HEK293 (cell line): Measurements from ENCODE around the gene COL19A1.

Source experiments
- CTCF ChIA-PET: fragments of 350-600 bp; formaldehyde crosslinking; extraction: SDS; loops from one replicate; lab custom pipeline; 2021; ENCODE audit warnings: antibody characterized with exemption; lab: Yijun Ruan, JAX
- POLR2A ChIA-PET: fragments of 300-600 bp; formaldehyde crosslinking; extraction: SDS; loops from one replicate; lab custom pipeline; 2020; ENCODE audit warnings: antibody characterized with exemption, inconsistent platforms; lab: Yijun Ruan, JAX
- H3K27ac ChIP-seq: fragments of 200-500 bp; sonication (Bioruptor generic); 2 replicates; pipeline ENCODE4 v1.5.1; 2014; ENCODE audit warnings: low read depth, low read length, control low read depth, inconsistent platforms; ENCODE audit errors: extremely low read depth
- H3K36me3 ChIP-seq, 2 experiments: fragments of 200-500 bp in 1 of 2; sonication (Bioruptor generic) in 1 of 2; 1 replicate in 1 of 2; 2 replicates in 1 of 2; pipeline ENCODE4 v1.5.1; 2014 to 2017; ENCODE audit warnings: inconsistent platforms in 2 of 2, low read length in 2 of 2; ENCODE audit not compliant: control insufficient read depth in 2 of 2, insufficient read depth in 1 of 2
- H3K4me1 ChIP-seq: fragments of 200-500 bp; sonication (Bioruptor generic); 2 replicates; pipeline ENCODE4 v1.5.1; 2014; ENCODE audit warnings: mild to moderate bottlenecking, low read length, inconsistent platforms; ENCODE audit not compliant: control insufficient read depth, insufficient read depth
- H3K4me3 ChIP-seq: 2 replicates; pipeline ENCODE4 v1.5.1; 2011; ENCODE audit warnings: low read depth, mild to moderate bottlenecking, control low read depth, low read length, moderate library complexity
- H3K9me3 ChIP-seq: fragments of 200-500 bp; sonication (Bioruptor generic); 2 replicates; pipeline ENCODE4 v1.5.1; 2014; ENCODE audit warnings: low read depth, low read length, inconsistent platforms; ENCODE audit not compliant: control insufficient read depth, insufficient read depth
- ATF2 ChIP-seq: fragments of 450-650 bp; formaldehyde crosslinking; IDR thresholded peaks from 2 replicates; pipeline ENCODE4 v1.5.1; 2016; ENCODE audit warnings: missing biosample characterization, missing genetic modification characterization, low read depth
- BCL11B ChIP-seq: fragments of 450-650 bp; formaldehyde crosslinking; IDR thresholded peaks from 2 replicates; pipeline ENCODE4 v1.5.1; 2016; ENCODE audit warnings: low read depth, missing biosample characterization, missing genetic modification characterization
- KLF10 ChIP-seq: fragments of 450-650 bp; IDR thresholded peaks from 2 replicates; pipeline ENCODE4 v1.5.1; 2018; ENCODE audit warnings: missing biosample characterization, mild to moderate bottlenecking, missing genetic modification characterization
- KLF9 ChIP-seq: fragments of 450-650 bp; formaldehyde crosslinking; IDR thresholded peaks from 2 replicates; pipeline ENCODE4 v1.5.1; 2016; ENCODE audit warnings: missing biosample characterization, missing genetic modification characterization, low read depth
- OVOL3 ChIP-seq: fragments of 450-650 bp; formaldehyde crosslinking; IDR thresholded peaks from 2 replicates; pipeline ENCODE4 v1.5.1; 2016; ENCODE audit warnings: missing biosample characterization, missing genetic modification characterization
- YY2 ChIP-seq: fragments of 450-650 bp; formaldehyde crosslinking; IDR thresholded peaks from 2 replicates; pipeline ENCODE4 v1.5.1; 2016; ENCODE audit warnings: missing biosample characterization, missing genetic modification characterization
- ZBTB1 ChIP-seq: fragments of 450-650 bp; formaldehyde crosslinking; IDR thresholded peaks from 2 replicates; pipeline ENCODE4 v1.5.1; 2016; ENCODE audit warnings: missing biosample characterization, missing genetic modification characterization
- ZBTB20 ChIP-seq: fragments of 450-650 bp; formaldehyde crosslinking; IDR thresholded peaks from 2 replicates; pipeline ENCODE4 v1.5.1; 2016; ENCODE audit warnings: missing biosample characterization, missing genetic modification characterization
- ZBTB26 ChIP-seq: fragments of 450-650 bp; formaldehyde crosslinking; optimal IDR thresholded peaks from 2 replicates; pipeline ENCODE3; 2016; ENCODE audit warnings: missing biosample characterization, mild to moderate bottlenecking, missing genetic modification characterization
- ZBTB48 ChIP-seq: fragments of 450-650 bp; formaldehyde crosslinking; IDR thresholded peaks from 2 replicates; pipeline ENCODE4 v1.5.1; 2016; ENCODE audit warnings: missing biosample characterization, missing genetic modification characterization
- ZIC2 ChIP-seq: fragments of 450-650 bp; formaldehyde crosslinking; IDR thresholded peaks from 2 replicates; pipeline ENCODE4 v1.5.1; 2016; ENCODE audit warnings: missing biosample characterization, missing genetic modification characterization
- ZNF148 ChIP-seq: fragments of 450-650 bp; formaldehyde crosslinking; IDR thresholded peaks from 2 replicates; pipeline ENCODE4 v1.5.0; 2017; ENCODE audit warnings: missing biosample characterization, missing genetic modification characterization, borderline replicate concordance
- ZNF155 ChIP-seq: fragments of 450-650 bp; formaldehyde crosslinking; IDR thresholded peaks from 2 replicates; pipeline ENCODE4 v1.5.1; 2016; ENCODE audit warnings: missing biosample characterization, missing genetic modification characterization
- ZNF248 ChIP-seq: fragments of 450-650 bp; formaldehyde crosslinking; IDR thresholded peaks from 2 replicates; pipeline ENCODE4 v1.5.1; 2017; ENCODE audit warnings: missing biosample characterization, missing genetic modification characterization
- ZNF324 ChIP-seq: fragments of 450-650 bp; formaldehyde crosslinking; IDR thresholded peaks from 2 replicates; pipeline ENCODE4 v1.5.1; 2016; ENCODE audit warnings: missing biosample characterization, missing genetic modification characterization
- ZNF350 ChIP-seq: fragments of 450-650 bp; formaldehyde crosslinking; IDR thresholded peaks from 2 replicates; pipeline ENCODE4 v1.5.0; 2017; ENCODE audit warnings: missing biosample characterization, mild to moderate bottlenecking, missing genetic modification characterization
- ZNF37A ChIP-seq: fragments of 450-650 bp; IDR thresholded peaks from 2 replicates; pipeline ENCODE4 v1.5.1; 2018; ENCODE audit warnings: missing biosample characterization, missing genetic modification characterization
- ZNF394 ChIP-seq: fragments of 450-650 bp; formaldehyde crosslinking; IDR thresholded peaks from 2 replicates; pipeline ENCODE4 v1.5.1; 2016; ENCODE audit warnings: missing biosample characterization, missing genetic modification characterization, mild to moderate bottlenecking, moderate library complexity, borderline replicate concordance
- ZNF423 ChIP-seq: fragments of 450-650 bp; formaldehyde crosslinking; IDR thresholded peaks from 2 replicates; pipeline ENCODE4 v1.5.1; 2016; ENCODE audit warnings: missing biosample characterization, missing genetic modification characterization
- ZNF514 ChIP-seq: fragments of 450-650 bp; formaldehyde crosslinking; IDR thresholded peaks from 2 replicates; pipeline ENCODE4 v1.5.1; 2016; ENCODE audit warnings: missing biosample characterization, missing genetic modification characterization
- ZNF560 ChIP-seq: fragments of 450-650 bp; formaldehyde crosslinking; IDR thresholded peaks from 2 replicates; pipeline ENCODE4 v1.5.1; 2017; ENCODE audit warnings: missing biosample characterization, missing genetic modification characterization, borderline replicate concordance
- ZNF610 ChIP-seq: fragments of 450-650 bp; formaldehyde crosslinking; IDR thresholded peaks from 2 replicates; pipeline ENCODE4 v1.5.1; 2016; ENCODE audit warnings: missing biosample characterization, missing genetic modification characterization, borderline replicate concordance
- ZNF76 ChIP-seq: fragments of 450-650 bp; formaldehyde crosslinking; IDR thresholded peaks from 2 replicates; pipeline ENCODE4; 2016; ENCODE audit warnings: low read depth, missing biosample characterization, missing genetic modification characterization, borderline replicate concordance
- ZNF776 ChIP-seq: fragments of 450-650 bp; formaldehyde crosslinking; IDR thresholded peaks from 2 replicates; pipeline ENCODE4 v1.5.0; 2017; ENCODE audit warnings: missing biosample characterization, missing genetic modification characterization, borderline replicate concordance
- ZNF837 ChIP-seq: fragments of 450-650 bp; formaldehyde crosslinking; IDR thresholded peaks from 2 replicates; pipeline ENCODE4 v1.5.1; 2016; ENCODE audit warnings: missing biosample characterization, missing genetic modification characterization

Gene COL19A1

GRCh38 chr6:69881322-69882151 lies 15.2 kb downstream of the COL19A1 start (continued):
- TF ChIP-seq ZNF148 (tag by site-specific recombination) (no peak), ZNF514 (tag by site-specific recombination) (no peak), ZBTB1 (no peak), ZNF423 (tag by site-specific recombination) (no peak), YY2 (no peak), ZBTB20 (tag by site-specific recombination) (no peak)

- TF ChIP-seq ZNF776 (tag by site-specific recombination): no peak
- no peak for TF ChIP-seq ATF2 (tag by site-specific recombination)
- TF ChIP-seq ZIC2 (tag by site-specific recombination): no peak
- no peak for TF ChIP-seq ZNF837
- TF ChIP-seq ZNF248 (tag by site-specific recombination): no peak
- TF ChIP-seq ZNF394 (tag by site-specific recombination): no peak
- no peak for TF ChIP-seq ZBTB26
- TF ChIP-seq ZNF155: no peak
- no peak for TF ChIP-seq ZNF37A
- no peak for TF ChIP-seq KLF9
- no peak for TF ChIP-seq ZNF560 (tag by site-specific recombination)
- TF ChIP-seq ZNF76 (tag by site-specific recombination): no peak
- no peak for TF ChIP-seq ZNF350 (tag by site-specific recombination)
- TF ChIP-seq KLF10: no peak
- no peak for TF ChIP-seq ZNF610 (tag by site-specific recombination)
- TF ChIP-seq OVOL3 (tag by site-specific recombination): no peak
- no peak for TF ChIP-seq BCL11B
- no peak for TF ChIP-seq ZNF324 (tag by site-specific recombination)
- no peak for TF ChIP-seq ZBTB48
- TF ChIP-seq, all 188 proteins: peak for 0
- Histone ChIP-seq H3K36me3 (no peaks in the 10 kb centered on the region; a peak in 1 of 3 replicates), H3K4me3 (no peak overlapping the region), H3K4me1 (no peaks in the 10 kb centered on the region; the same call in 1 of the 2 replicates), H3K9me3 (no peaks in the 10 kb centered on the region), H3K27ac (no peak overlapping the region)
- ChIA-PET CTCF (interaction anchor here (0.6 kb wide), 1 partner anchor 51 kb away, joined by 4 read pairs; no protein-coding TSS in a partner anchor), POLR2A (no interaction called here)
Measured at GRCh38 chr6:69883551-69883950, 17.2 kb downstream of the COL19A1 start.
